Heart right ventricle (tissue), 16 donors: ENCODE measurements around the gene CPEB2. TPM values are rescaled to one million over a fixed set of nuclear protein-coding genes. Genes with fewer than 3 reads are reported as not detected.

Experiments used
- ATAC-seq, 8 donors: fragments of 200-7000 bp; cut with Tn5 transposase; one replicate each; pipeline ENCODE4 v1.9.1; 2020; ENCODE audit warnings: mild to moderate bottlenecking in 8 of 8, moderate library complexity in 8 of 8, moderate number of reproducible peaks in 1 of 8
- DNase-seq, 2 donors: peaks; one replicate each; pipeline ENCODE4 v3.0.0-alpha.2; 2020
- H3K27ac ChIP-seq, 10 donors: fragments of 200-600 bp; sonication (generic) in 2 of 10; one replicate each; pipeline versions ENCODE4 v1.5.0 to v1.8.0; 2020 to 2022; ENCODE audit warnings: mild to moderate bottlenecking in 3 of 10
- H3K27me3 ChIP-seq, 7 donors: fragments of 200-600 bp; one replicate each; pipeline ENCODE4 v1.8.0; 2021 to 2022; ENCODE audit warnings: mild to moderate bottlenecking in 2 of 7
- H3K36me3 ChIP-seq, 9 donors: fragments of 200-600 bp; sonication (generic) in 1 of 9; one replicate each; pipeline versions ENCODE4 v1.5.0 to v1.8.0; 2020 to 2022; ENCODE audit warnings: mild to moderate bottlenecking in 2 of 9
- H3K4me1 ChIP-seq, 9 donors: fragments of 200-600 bp; sonication (generic) in 1 of 9; one replicate each; pipeline versions ENCODE4 v1.5.0 to v1.8.0; 2020 to 2022; ENCODE audit warnings: mild to moderate bottlenecking in 4 of 9
- H3K4me3 ChIP-seq, 10 donors: fragments of 200-600 bp; sonication (generic) in 2 of 10; one replicate each; pipeline versions ENCODE4 v1.5.0 to v1.8.0; 2020 to 2022; ENCODE audit warnings: mild to moderate bottlenecking in 7 of 10, moderate library complexity in 2 of 10
- H3K9me3 ChIP-seq, 11 donors: fragments of 200-600 bp in 10 of 11; sonication (generic) in 2 of 11; one replicate each; pipeline versions ENCODE4 v1.5.0 to v1.8.0; 2013 to 2022; ENCODE audit warnings: mild to moderate bottlenecking in 2 of 11, control low read depth in 1 of 11, moderate library complexity in 1 of 11
- WGBS, 2 donors: extraction: QIAGEN DNeasy Blood & Tissue Kit; methylation state at CpG; one replicate each; pipeline ENCODE4 v1.1.7; 2013; ENCODE audit warnings: inconsistent platforms in 1 of 2; 5-methylcytosine and 5-hydroxymethylcytosine counted together
- intact Hi-C, 10 donors: fragments of 100-400 bp; cut with DNase I; formaldehyde crosslinking; loops; one replicate each; pipeline versions ENCODE4 v1.11.1 to v1.14.2; 2022
- polyA plus RNA-seq, 2 donors: library from polyadenylated mRNA; stranded (reverse); fragments of 200-250 nt; gene quantifications; one replicate each; pipeline ENCODE4 v1.2.3, GENCODE V29; 2013
- total RNA-seq, 10 donors: library from RNA; stranded (reverse); fragmentation: NEBNext Ultra II Directional in 3 of 10; extraction: Animal tissue kit (Norgen Biotek cat#: 25700) in 3 of 10; gene quantifications; one replicate each; pipeline versions ENCODE4 v1.2.1 to v1.2.4, GENCODE V29; 2021 to 2023
- TF ChIP-seq, protein P1 (sequence below), 9 donors: fragments of 200-600 bp; sonication (generic) in 2 of 9; IDR thresholded peaks; one replicate each; pipeline versions ENCODE4 v1.5.0 to v1.8.0; 2021 to 2022; ENCODE audit warnings: antibody characterized with exemption in 9 of 9, mild to moderate bottlenecking in 5 of 9, moderate library complexity in 1 of 9
- donor health status: Arrhythmogenic right ventricular cardiomyopathy.
- donor health status: ischemic (EF 13 %, LVEDD 7.1; RV severe dilation, severe dysfunction).
- donor health status: healthy with polysubstance abuse.
- donor health status: DM: no; HTN: yes; CAD: no.
- donor health status: DM: no; HTN: no; CAD: no.
- donor health status: ischemic (EF 25% LVEDD 6.9; RV normal size, moderate dysfunction).
- donor health status: ischemic (EF 25% LVEDD 5.7; RV mildly dilated, moderate dysfunction).
- donor health status: healthy.
- donor health status: DM: yes; HTN: yes; CAD: no.
- donor health status: Ischemic cardiomyopathy.
- donor health status: ischemic (EF 35%, LVEDD 5.7; RV mildly dilated, moderate dysfunction).
- donor health status: nonischemic (EF 11% LVEDD 7.7; RV severe dilation, severe dysfunction).
- donor health status: DM: yes; HTN: yes; CAD: no.
- donor health status: PGD.
- donor health status: ischemic (EF 29% LVEDD 5.4; RV normal size, mild dysfunction).
- donor health status: nonischemic (EF 23%, LVEDD 6.1; RV moderate dilation, normal function).

The CPEB2 gene
- total and polyA plus RNA-seq, 12 donors: 2.4 to 31.8 (median 21.1) TPM

GRCh38 chr4:15100380-15100779 is 98.1 kb downstream of the CPEB2 start:
- Histone ChIP-seq H3K4me3 (no peak overlapping the region), H3K27me3 (no peaks in the 10 kb centered on the region), H3K9me3 (no peaks in the 10 kb centered on the region), H3K4me1 (no peaks in the 10 kb centered on the region), H3K27ac (no peak overlapping the region), H3K36me3 (no peaks in the 10 kb centered on the region)
- DNase-seq (no peak), ATAC-seq (no peak)
- intact Hi-C loops: no loop called here
- 71% methylated on average over 1 of the region's 1 CpG for WGBS, 2 donors
- TF ChIP-seq, protein P1, sequence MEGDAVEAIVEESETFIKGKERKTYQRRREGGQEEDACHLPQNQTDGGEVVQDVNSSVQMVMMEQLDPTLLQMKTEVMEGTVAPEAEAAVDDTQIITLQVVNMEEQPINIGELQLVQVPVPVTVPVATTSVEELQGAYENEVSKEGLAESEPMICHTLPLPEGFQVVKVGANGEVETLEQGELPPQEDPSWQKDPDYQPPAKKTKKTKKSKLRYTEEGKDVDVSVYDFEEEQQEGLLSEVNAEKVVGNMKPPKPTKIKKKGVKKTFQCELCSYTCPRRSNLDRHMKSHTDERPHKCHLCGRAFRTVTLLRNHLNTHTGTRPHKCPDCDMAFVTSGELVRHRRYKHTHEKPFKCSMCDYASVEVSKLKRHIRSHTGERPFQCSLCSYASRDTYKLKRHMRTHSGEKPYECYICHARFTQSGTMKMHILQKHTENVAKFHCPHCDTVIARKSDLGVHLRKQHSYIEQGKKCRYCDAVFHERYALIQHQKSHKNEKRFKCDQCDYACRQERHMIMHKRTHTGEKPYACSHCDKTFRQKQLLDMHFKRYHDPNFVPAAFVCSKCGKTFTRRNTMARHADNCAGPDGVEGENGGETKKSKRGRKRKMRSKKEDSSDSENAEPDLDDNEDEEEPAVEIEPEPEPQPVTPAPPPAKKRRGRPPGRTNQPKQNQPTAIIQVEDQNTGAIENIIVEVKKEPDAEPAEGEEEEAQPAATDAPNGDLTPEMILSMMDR (IDR thresholded peaks at IDR 0.05): no peak

DNA sequence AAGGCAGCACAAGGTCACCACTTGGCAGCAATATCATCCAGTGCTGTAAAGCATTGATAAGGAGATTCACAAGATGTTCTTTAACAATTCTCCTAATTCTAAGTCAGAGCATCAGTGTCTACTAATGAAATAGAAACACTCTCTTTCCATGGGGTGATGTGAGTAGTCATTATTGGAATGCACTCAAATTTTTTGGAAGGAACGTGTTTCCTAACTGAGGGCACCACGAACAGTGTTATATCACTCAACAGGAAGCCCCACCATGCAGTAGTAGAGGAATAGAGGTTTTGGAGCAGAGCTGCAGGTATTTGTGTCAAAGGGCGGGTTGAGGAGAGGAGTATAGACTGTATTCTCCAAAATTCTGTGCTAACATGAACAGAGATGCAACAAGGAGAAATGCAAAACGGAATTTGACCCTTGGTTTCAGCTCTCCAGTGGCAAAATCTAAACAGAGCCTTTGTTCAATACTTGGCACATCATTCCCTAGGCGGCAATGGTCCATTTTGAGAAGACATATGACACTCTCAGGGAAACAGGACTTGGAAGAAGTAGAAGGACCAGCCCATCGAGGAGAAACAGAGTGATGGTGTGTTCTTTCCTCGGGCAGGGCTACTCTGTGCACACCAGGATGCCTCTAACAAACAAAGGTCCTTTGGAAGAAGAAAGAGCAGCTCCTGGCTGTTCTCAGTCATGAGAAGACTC is 98.9 kb downstream of the CPEB2 start:
- H3K4me3 ChIP-seq: no peak overlapping the region
- no peaks in the 10 kb centered on the region for H3K9me3 ChIP-seq
- no peaks in the 10 kb centered on the region for H3K27me3 ChIP-seq
- intact Hi-C loops: no loop called here
- no peak overlapping the region for H3K27ac ChIP-seq
- H3K4me1 ChIP-seq: no peaks in the 10 kb centered on the region
- no peak for ATAC-seq
- 71 to 82% methylated on average over 7 of the region's 7 CpGs for WGBS, 2 donors
- no peak for DNase-seq
- TF ChIP-seq, protein P1 (IDR thresholded peaks at IDR 0.05): no peak
- H3K36me3 ChIP-seq: no peaks in the 10 kb centered on the region

DNA sequence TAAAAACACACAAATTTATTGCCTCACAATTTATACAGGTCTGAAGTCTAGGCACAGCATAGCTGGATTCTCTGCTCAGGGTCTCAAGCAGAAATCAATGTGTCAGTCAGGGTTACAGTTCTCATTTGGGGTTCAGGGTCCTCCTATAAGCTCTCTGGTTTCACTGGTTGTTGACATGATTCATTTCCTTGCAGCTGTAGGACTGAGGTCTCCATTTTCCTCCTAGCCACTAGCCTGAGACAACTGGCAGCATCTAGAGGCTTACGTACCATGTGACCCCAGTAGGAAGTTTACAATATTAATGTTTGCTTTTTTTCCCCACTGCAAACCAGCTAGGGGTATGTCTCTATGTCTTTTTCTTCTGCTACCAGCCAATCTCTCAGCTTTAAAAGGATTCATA is 102.5 kb downstream of the CPEB2 start:
- TF ChIP-seq, protein P1 (IDR thresholded peaks at IDR 0.05): no peak
- WGBS, 2 donors: 90 to 97% methylated on average over 1 of the region's 1 CpG
- ATAC-seq (no peak), DNase-seq (no peak)
- H3K4me1 ChIP-seq: no peaks in the 10 kb centered on the region
- H3K36me3 ChIP-seq: no peaks in the 10 kb centered on the region
- H3K27me3 ChIP-seq: no peaks in the 10 kb centered on the region
- no peak overlapping the region for H3K4me3 ChIP-seq
- no peak overlapping the region for H3K27ac ChIP-seq
- no peaks in the 10 kb centered on the region for H3K9me3 ChIP-seq
- intact Hi-C loops: no loop called here

GRCh38 chr4:15106399-15106798 is 104.1 kb downstream of the CPEB2 start:
- 33 to 57% methylated on average over 5 of the region's 5 CpGs for WGBS, 2 donors

More at GRCh38 chr4:15106399-15106798, 104.1 kb downstream of the CPEB2 start:
- TF ChIP-seq, protein P1 (IDR thresholded peaks at IDR 0.05): no peak
- intact Hi-C loops: no loop called here
- Histone ChIP-seq H3K9me3 (no peaks in the 10 kb centered on the region), H3K4me3 (no peak overlapping the region), H3K27ac (no peak overlapping the region), H3K4me1 (no peaks in the 10 kb centered on the region), H3K36me3 (no peaks in the 10 kb centered on the region), H3K27me3 (no peaks in the 10 kb centered on the region)
- no peak for ATAC-seq
- DNase-seq: no peak
